Fibroblast of skin of scalp (primary cell): ENCODE measurements around the gene TNRC6C.
"Not testable (repeated sequence)": the region's sequence is repeated elsewhere in the genome, so short reads cannot be mapped to it uniquely, and the experiment has no call there.

ENCODE experiments used
- DNase-seq: peaks from one replicate; pipeline ENCODE4 v3.0.0-alpha.2; 2013

Gene TNRC6C

DNA sequence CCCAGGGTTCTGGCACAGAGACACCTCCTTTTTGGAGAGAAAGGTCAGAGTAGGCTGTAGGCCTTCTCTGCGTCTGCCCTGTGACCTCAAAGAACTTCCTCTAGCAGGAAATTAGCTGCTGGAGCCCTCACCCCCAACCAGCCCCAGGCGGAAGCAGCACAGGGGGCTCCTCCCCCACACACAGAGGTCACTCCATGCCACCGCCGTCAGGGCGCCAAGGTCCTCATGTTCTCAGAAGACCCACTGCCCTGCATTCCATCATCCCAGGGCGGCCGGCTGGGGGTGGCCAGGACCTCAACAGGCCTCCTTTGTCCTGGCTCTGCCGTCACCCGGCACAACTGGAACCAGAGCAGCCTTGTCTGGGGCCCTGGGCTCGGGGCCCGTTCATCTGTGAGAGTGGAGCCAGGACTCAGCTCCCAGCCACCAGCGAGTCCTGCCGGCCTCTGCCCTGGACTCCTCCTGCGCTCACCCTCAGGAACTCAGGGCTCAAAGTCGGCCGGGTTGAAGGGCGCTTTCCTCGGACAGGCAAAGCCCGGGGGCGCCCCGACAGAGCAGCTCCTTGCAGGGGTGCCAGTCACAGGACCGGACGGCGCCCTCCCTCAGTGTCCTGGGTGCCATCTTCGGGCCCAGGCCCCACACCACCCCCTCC, 168.9 kb downstream of the TNRC6C start:
- no peak for DNase-seq

DNA sequence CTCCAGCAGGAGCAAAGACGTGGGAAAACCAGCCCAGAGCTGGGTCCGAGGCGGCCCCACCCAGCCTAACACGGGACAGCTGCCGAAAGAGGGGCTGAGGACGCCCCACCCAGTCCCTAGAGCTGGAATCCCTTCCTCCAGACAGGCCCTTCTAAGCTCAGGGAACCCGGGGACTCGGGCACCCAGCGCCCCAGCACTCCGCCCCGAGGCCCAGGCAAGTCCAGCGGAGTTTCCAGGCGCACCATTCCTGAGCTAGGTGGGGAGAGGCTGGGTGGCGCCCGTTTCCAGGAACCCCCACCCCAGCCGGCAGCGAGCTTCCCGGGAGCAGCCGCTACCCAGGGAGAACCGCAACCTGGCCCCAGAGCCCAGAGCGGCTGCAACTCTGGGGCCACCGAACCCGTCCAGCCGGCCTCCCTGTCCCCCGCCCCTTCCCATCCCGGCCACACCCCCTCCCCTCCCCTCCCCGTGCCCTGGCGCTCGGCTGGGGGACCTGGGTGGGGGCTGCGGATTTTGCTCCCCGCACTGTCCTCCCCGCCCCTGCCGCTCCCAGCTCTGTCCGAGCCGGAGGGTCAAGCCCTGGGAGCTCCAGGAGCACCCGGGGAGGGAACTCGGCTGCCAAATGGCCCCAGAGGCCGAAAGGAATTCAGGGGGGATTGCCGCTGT, 169.5 kb downstream of the TNRC6C start:
- no peak for DNase-seq

DNA sequence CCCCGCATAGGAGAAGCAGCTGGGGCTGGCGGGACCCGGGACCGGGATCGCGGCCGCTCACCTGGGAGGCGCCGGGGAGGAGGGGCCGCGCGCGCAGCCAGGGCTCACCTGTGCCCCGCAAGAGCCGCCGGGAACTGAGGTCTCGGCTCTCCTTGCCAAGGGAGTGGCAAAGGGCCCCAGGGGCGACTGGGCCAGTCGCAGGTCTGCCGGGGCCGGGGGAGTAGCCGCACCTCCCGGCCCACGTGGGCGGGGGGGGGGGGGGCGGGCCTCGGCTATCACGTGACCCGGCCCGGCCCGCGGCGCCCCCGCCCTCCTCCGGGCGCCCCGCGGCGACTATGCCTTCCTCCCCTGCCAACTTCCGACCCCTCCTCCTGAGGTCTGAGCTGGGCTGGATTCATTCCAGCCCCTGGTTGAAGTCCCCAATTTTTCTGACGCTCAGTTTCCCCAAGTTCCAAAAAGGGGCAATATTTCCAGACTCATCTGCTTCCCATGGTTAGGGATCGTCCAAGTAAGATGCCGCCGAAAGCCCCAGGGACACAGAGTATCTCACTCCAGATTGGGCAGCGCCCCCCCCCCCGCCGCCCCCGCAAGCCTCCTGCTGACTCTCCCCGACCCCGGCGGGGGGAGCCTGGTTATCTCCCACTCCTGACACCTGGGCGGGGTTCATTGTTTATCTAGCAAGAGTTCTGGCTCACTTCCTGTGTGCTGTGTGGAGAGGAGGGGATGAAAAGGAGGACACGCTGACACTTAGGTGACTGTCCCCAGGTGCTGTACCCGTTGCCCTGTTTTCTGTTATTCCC, 170.2 kb downstream of the TNRC6C start, which contains the start of gene TMC6:
TSS of gene TMC6 (minus strand) at position 205 of the 800 bp plus-strand sequence. CDS start 1,923 bp downstream, outside the sequence.
- peak; percentile 15 for DNase-seq

DNA sequence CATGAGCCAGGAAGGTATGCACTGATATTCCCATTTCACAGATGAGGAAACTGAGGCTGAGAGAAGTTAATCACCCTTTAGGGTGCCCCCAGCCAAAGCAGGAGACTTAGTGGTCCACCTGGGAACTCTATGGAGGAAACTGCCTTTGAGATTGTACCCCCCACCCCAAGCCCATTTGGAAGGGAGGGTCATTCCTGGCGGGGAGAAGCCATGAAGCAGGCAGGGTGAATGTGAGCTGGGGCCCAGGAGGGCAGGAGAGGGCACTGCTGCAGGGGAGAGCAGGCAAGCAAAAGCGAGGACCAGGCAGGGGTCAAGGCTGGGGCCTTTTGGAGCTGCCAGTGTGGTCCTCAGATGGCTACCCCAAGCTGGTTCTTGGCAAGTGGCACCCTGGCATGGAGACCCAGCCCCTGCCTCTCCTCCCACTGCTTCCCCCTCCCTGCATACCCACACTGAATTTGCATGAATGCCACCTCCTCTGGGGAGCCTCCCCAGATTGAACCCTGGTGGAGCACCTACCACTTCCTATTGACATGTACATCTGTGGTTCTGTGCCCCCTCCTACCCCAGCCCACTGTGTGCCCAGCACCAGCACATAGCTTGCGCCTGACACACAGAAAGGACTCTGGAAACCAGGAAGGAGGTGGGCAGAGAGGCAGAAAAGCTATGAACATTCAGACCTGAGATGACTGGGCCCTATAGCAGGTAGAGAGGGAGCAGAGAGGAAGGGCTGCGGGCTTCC, 171.0 kb downstream of the TNRC6C start:
- no peak for DNase-seq

DNA sequence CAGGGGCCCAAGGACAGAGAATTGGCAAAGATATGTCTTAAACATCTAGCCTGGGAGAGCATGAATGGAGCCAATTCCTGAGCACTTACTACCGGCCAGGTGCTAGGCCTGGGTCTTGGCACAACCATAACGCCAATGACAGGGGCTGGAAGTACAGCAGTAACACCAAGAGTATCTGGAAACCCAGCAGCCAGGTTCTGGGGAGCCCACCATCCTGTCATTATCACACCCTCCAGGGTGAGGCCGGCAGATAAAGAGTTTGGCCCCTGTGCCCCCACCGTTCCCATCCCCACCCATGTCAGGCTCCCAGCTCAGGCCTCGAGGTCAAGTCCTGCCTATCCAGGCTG, 171.6 kb downstream of the TNRC6C start:
- no peak for DNase-seq

DNA sequence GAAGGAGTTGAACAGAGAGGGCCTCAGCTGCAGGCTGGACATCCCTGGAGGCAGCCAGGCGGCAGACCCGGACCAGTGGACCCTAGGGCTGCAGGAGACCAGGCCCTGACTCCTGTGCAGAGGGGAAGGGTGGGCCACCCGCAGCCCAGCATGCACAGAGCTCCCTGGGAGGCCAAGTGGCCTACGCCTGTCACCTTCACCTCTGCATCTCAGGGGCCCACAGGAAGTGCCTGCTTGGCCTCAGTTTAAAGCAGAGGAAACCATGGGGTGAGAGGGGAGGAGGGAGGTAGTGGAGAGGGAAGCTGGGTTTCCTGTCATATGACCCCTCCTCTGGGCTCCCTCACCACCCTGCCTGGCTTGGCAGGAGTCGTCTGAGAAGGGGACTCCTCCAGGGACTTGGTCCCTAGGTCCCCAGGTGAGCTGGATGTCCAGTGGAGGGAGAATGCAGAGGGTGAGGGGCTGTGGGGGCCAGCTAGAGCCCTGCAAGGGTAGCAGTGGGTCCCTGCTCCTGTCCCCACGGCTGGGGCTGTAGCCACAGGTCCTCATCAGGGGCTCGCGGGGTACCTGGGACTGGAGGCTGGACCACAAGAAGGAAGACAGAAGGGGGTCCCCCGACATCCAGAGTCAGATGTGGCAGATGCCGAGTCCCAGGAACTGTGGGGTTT, 172.1 kb downstream of the TNRC6C start, which contains the start of gene TMC8:
TSS of gene TMC8 (plus strand) at position 335 of the 665 bp plus-strand sequence. CDS start 818 bp downstream, outside the sequence.
- no peak for DNase-seq

DNA sequence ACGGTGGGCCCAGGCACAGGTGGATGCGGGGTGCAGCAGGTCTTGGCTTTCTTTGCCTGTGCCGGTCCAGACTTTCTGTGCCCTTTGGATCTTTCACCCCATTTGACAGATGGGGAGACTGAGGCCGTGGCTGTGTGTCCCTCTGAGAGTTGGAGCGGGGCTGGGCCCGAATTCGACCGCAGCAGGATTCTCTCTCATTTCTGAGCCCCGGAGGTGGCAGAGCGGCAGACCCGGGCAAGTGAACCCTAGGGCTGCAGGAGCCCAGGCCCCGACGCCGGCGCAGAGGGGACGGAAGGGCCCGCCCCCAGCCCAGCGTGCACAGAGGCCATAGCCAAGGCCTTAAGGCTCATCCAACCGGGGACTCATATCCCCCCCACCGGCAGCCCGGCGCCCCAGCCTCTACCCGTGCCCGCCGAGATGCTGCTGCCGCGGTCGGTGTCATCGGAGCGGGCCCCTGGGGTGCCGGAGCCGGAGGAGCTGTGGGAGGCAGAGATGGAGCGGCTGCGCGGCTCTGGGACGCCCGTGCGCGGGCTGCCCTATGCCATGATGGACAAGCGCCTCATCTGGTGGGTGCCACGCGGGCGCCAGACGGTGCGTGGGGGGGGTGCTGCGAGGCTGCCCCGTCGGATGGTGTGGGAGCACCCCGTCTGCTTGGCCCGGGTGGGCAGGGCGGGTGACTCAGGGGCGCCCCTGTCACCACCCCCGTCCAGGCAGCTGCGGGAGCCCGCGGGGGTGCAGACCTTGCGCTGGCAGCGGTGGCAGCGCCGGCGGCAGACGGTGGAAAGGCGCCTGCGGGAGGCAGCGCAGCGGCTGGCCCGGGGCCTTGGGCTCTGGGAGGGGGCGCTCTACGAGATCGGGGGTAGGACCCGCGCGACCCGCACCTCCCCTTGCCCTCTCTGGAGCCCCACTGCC, 172.9 kb downstream of the TNRC6C start:
- no peak for DNase-seq

DNA sequence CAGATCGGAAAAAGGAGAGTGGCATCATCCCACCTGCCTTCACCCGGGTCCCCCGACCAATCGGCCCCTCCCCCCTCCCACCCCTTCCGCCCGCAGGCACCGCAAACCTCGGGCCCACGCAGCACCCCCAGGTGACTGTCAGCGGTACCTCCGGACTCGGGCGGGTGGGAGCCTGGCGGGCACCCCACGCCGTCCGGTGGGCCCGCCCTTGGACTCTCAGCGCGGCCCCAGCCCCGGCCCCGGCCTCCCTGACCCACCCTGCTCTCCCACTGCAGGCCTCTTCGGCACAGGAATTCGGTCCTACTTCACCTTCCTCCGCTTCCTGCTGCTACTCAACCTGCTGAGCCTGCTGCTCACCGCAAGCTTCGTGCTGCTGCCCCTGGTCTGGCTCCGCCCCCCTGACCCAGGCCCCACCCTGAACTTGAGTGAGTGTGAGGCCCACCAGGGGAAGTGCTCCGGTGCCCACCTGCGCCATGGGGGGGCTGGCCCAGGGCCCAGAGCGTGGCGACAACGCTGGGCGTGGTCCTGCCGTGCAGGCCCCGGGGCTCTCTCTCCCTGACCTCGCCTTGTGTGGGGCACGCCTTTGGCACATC, 173.7 kb downstream of the TNRC6C start:
- DNase-seq = no peak

DNA sequence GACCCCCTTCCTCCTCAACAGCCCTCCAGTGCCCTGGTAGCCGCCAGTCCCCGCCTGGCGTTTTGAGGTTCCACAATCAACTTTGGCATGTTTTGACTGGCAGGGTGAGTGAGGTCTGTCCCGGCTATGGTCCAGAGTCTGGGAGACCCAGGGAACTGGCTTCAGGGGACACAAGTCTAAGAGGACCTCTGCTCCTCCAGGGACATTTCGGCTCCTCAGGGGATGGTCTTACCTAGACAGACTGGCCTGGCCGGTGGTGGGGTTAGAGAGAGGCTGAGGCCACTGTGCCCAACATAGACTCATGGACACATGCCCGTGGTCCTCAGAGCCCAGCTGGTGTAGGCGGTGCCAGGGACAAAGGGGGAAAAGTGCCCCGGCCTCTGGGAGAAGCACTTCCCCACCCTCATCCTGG, 174.3 kb downstream of the TNRC6C start:
- DNase-seq = no peak

DNA sequence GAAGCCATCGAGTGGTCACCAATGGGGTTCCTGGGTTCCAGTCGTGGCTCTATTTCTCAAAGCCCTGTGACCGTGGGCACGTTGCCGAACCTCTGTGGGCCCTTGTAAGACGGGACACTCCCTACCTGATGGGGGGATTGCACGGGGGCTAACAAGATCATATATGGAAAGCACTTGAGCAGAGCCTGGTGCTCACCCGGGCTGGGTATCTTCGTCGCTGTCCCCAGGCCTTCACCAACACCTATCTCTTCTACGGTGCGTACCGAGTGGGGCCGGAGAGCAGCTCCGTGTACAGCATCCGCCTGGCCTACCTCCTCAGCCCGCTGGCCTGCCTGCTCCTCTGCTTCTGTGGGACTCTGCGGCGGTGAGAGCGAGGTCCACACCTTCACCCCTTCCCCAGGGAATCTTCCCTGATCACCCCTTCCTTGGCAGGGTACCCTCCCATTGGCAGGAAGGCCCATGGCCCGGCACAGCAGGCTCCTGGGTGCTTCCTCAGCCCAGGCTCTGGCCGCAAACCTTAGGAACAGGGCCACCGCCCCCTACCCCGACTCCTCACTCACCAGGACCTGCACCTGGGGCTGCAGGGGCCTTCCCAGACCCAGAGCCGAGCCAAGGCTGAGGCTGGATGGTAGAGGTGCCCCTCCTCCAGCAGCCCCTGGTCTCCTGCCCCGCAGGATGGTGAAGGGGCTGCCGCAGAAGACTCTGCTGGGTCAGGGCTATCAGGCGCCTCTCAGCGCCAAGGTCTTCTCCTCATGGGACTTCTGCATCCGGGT, 174.9 kb downstream of the TNRC6C start:
- no peak for DNase-seq

DNA sequence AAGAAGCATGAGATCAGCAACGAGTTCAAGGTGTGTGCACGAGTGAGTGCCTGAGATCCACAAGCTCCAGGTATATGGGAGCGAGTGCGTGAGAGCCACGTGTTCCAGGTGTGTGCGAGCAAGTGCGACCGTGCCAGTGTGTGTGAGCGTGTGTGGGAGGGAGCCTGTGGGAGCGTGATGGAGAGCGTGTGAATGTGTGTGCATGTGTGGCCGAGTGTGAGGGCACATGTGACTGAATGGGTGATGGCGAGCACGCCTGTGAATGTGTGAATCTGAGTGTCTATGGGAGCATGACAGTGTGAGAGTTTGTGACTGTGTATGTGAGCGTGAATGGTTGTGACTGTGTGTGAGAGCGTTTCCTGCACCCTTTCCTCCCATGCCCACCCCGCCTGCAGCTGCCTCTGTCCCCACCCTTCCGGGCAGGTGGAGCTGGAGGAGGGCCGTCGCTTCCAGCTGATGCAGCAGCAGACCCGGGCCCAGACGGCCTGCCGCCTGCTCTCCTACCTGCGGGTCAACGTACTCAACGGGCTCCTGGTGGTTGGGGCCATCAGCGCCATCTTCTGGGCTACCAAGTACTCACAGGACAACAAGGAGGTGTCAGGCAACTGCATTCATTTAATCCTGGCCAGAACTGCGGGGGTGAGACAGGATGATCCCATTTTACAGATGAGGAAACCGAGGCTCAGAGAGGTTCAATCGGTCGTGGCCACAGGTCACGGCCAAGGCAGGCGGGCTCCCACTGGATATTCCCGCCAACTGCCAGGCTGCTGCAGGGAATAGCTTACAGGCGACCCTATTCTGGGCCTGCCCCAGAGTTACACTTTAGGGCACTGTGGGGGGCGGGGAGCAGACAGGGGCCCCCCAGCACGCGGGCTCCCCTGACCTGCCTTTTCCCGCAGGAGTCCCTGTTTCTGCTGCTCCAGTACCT, 175.7 kb downstream of the TNRC6C start:
- DNase-seq = peak; percentile 24

DNA sequence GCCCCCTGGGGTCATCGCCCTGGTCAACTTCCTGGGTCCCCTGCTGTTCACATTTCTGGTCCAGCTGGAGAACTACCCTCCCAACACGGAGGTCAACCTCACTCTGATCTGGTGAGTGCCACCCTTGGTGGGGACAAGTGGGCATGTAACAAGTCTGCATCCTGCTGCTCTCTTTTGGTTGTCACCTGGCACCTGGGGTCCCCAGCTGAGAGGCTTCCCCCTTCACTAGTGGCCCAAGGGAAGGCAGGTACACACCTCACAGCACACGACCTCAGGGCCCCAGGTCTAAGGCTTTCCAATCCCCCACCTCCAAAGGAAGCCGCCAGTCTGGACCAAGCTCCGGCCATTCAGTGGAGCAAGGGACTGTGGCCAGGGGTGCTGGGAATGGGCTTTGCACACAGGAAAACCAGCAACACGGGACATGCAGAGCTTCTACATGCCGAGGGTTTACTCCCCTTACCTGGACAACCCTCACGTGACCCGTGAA, 176.4 kb downstream of the TNRC6C start:
- DNase-seq = no peak

DNA sequence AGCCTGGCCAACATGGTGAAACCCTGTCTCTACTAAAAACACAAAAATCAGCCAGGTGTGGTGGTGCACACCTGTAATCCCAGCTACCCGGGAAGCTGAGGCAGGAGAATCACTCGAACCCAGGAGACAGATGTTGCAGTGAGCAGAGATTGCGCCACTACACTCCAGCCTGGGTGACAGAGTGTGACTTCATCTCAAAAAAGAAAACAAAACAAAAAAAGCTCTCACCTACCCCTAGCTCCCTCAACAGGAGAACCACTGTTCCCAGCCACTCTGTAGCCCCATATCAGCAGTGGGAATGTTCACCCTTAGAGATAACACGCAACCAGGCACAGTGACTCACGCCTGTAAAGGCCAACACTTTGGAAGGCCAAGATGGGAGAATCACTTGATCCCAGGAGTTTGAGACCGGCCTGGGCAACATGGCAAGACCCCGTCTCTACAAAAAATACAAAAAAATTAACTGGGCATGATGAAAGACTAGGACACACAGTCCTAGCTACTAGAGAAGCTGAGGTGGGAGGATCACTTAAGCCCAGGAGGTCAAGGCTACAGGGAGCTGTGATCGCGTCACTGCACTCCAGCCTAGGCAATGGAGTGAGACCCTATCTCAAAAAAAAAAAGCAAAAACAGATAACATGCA, 177.5 kb downstream of the TNRC6C start:
- no peak for DNase-seq

DNA sequence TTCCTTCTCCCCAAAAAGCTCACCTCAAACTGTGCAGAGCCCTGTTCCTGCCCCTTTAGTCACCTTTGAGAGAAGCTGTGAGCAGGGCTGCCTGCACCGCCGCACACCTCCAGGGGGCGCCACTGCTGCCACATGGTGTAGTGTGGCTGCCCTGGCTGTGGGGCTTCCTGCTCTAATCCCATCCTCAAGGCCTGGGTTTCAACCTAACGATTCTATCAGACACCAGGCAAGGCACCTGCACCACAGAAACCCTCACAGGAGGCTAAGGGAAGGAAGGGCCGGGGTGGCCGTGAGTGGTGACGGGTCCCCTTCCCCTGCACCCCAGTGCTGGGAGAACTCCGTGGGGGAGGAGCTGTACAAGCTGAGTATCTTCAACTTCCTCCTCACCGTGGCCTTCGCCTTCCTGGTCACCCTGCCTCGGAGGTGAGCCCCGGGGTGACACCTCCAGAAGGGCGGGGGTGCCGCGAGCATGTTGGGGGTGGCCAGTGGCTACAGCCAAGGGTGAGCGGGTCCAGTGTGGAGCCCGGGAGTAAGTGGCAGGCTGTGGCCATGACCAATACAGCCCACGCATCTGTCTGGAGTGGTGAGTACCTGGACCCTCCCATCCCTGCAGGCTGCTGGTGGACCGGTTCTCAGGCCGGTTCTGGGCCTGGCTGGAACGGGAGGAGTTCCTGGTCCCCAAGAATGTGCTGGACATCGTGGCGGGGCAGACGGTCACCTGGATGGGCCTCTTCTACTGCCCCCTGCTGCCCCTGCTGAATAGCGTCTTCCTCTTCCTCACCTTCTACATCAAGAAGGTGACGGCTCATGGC, 179.1 kb downstream of the TNRC6C start:
- DNase-seq = no peak

DNA sequence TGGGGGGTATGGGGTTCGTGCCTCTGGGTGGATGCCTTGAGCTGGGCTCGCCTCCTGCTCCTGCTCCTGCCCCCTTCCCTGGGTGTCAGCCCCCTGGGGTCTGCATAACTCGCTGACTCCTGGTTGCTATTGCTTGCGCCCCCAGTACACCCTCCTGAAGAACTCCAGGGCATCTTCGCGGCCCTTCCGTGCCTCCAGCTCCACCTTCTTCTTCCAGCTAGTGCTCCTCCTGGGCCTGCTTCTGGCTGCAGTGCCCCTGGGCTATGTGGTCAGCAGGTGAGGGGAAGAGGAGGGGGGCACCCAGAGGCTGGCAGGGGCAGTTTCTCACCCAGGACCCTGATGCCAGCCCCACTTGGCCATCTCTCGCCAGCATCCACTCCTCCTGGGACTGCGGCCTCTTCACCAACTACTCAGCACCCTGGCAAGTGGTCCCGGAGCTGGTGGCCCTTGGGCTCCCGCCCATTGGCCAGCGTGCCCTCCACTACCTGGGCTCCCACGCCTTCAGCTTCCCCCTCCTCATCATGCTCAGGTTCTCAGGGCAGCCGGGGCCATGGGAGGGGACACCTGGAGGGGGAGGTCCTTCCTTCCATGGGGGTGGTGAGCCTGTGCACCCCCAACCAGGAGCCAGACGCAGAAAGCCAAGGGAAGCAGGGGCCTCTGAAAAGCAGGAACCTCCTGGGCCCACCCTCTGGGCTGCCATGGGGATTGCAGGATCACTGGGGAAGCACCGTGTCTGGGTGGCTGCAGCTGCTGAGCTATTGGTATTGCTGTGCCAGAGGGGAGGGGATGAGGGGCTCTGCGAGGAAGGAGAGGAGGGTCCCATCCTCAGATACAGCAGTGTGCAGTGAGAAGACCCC, 179.9 kb downstream of the TNRC6C start:
- no peak for DNase-seq

DNA sequence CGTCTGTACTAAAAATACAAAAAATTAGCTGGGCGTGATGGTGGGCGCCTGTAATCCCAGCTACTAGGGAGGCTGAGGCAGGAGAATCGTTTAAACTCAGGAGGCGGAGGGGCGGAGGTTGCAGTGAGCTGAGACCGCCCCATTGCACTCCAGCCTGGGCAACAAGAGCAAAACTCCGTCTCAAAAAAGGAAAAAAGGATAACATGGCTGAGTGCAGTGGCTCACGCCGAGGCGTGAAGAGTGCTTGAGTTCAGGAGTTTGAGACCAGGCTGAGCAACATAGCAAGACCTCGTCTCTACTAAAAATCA, 181.3 kb downstream of the TNRC6C start:
- not testable (repeated sequence) for DNase-seq
